Mammary epithelial cell (primary cell): ENCODE results near the gene PROB1.

Experiments
- CTCF ChIP-seq, 2 donors: IDR thresholded peaks in 1 of 2; conservative IDR thresholded peaks in 1 of 2; 2 replicates each; pipeline ENCODE4 v1.5.1; 2011 to 2012; ENCODE audit warnings: inconsistent platforms in 2 of 2, low read length in 2 of 2, mild to moderate bottlenecking in 2 of 2, control low read depth in 1 of 2, low read depth in 1 of 2; ENCODE audit not compliant: insufficient read depth in 1 of 2; ENCODE audit errors: extremely low read depth in 1 of 2
- EZH2 ChIP-seq: IDR thresholded peaks from 2 replicates; pipeline ENCODE4 v1.6.1; 2012; ENCODE audit warnings: low read length, inconsistent platforms, borderline replicate concordance

GRCh38 chr5:139407517-139407916 lies 12.6 kb upstream of the PROB1 start:
- TF ChIP-seq CTCF (conservative IDR thresholded peaks at IDR 0.05 in 1 of 2, IDR thresholded peaks at IDR 0.05 in 1 of 2; ENCODE audit: extremely low read depth in 1 of 2, insufficient read depth in 1 of 2, low read depth in 1 of 2, low read length in 2 of 2) (no peak), EZH2 (no peak)
